GM18858 (cell line): ENCODE measurements around the gene FRMD1.

Experiments used
- ATAC-seq: cut with Tn5 transposase; IDR thresholded peaks from one replicate; pipeline ENCODE4 v1.9.1; 2021; ENCODE audit not compliant: unreplicated experiment

FRMD1 gene

DNA sequence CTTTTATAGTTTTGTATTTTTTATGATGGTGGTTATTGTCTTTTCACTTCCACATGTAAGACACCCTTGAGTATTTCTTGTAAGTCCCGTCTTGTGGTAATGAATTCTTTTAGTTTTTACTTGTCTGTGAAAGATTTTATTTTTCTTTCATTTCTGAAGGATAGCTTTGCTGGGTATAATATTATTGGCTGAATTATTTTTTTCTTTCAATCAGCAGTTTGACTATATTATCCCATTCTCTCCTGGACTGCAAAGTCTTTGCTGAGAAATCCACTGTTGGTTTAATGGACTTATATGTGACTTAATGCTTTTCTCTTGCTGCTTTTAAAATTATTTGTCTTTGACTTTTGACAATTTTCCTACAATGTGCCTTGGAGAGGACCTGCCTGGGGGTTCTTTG lies 67.7 kb downstream of the FRMD1 start:
- no peak for ATAC-seq

DNA sequence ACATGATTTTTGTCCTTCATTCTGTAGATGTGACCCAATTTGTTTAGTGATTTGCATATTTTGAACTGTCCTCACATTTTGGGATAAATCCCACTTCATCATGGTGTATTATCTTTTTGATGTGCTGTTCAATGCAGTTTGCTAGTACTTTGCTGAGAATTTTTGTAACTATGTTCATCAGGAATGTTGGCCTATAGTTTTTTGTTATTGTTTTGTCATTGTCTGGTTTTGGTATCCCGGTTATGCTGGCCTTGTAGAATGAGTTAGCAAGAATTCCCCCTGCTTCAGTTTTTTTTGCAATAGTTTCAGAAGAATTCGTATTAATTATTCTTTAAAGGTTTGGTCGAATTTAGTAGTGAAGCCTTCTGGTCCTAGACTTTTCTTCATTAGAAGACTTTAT lies 69.7 kb downstream of the FRMD1 start:
- no peak for ATAC-seq

DNA sequence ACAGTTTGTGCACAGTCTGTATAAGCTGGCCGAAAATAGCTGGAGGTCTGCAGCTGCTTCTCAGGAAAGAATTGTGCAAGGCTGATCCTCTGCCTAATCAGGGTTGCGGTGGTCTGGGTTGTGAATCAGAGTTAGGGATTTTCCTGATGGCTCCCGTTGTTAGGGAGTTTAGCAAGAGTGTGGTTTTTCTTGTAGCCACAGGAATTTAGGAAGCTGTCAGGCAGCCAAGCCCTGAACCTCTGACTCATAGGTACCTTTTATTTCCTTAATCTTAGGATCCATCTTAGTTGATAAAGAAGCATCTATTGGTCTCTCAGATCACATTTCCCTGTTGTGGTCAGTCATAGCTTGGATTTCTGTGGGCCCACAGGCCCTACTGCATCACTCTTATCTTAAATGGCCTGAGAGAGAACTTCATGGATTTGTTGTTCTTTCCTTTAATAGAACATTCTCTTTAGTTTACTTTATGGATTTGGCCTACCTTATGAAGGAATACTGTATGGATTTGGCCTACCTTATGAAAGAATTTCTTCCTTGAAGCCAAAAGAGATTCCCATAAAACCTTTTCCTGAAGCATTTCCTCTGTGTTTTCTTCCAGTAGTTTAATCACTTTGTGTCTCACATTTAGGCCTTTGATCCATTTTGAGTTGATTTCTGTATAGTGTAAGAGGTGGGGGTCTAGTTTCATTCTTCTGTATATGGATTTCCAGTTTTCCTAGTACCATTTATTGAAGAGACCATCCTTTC lies 71.2 kb downstream of the FRMD1 start:
- ATAC-seq = no peak

DNA sequence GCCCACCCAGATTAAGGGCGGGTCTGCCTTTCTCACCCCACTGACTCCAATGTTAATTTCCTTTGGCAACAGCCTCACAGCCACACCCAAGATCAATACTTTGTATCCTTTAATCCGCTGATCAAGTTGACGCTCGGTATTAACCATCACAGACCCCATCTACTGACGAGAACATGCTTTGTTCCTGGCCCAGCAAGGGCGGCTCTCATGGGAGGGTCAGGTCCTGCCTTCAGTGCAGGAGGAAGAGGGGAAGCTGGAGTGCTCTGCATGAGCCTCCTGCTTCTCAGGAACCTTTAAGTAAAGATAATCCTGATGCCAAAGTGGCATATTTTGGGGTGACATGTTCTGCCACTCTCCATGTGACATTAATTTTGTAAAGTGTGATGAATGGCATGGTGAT lies 73.2 kb downstream of the FRMD1 start:
- ATAC-seq = no peak

DNA sequence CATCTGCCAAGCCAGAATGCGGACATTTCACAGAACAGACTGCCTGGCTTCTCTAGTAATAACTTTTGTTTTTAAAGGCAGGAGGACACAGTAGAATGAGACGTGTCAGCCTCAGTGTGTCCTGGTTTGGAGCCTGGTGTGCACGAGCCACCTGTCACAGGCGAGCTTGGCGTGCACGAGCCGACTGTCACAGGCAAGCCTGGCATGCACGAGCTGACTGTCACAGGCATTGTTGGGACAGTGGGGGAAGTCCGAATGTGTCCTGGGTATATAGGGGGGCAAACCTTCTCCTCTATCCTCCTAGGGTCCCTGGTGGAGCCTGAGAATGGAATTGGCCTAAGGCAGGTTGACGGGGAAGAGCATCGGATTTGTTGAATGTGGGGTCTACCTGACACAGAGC lies 74.1 kb downstream of the FRMD1 start:
- no peak for ATAC-seq

DNA sequence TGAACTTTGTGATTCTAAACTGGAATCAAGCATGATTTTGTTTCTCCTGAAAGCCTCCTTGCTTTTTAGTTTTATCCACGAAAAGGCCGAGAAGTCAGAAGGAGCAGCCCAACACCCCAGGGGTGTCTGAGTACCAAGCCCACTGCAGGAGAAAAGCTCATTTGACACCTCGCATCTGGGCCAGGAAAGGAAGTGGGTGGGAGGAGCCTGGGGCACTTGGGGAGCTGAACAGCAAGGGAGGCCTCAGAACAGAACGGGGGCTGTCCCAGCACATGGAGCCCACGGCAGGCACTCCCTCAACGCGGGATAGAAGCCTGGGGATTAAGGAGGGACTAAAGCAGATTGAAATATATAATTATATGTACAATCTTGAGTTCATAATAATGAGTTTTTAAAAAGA lies 75.0 kb downstream of the FRMD1 start:
- no peak for ATAC-seq
